ENCODE measurements around the gene DEXI.
A peak's percentile ranks its signal among the peaks of the same experiment; 100 is the strongest.

DEXI gene

GRCh38 chr16:10923146-10923649 is 19.1 kb downstream of the DEXI start:
- no peak for TF ChIP-seq CTCF (IDR thresholded peaks at IDR 0.05; ENCODE audit: extremely low read depth, missing control alignments)
- no peak for DNase-seq (ENCODE audit: low spot score)

DNA sequence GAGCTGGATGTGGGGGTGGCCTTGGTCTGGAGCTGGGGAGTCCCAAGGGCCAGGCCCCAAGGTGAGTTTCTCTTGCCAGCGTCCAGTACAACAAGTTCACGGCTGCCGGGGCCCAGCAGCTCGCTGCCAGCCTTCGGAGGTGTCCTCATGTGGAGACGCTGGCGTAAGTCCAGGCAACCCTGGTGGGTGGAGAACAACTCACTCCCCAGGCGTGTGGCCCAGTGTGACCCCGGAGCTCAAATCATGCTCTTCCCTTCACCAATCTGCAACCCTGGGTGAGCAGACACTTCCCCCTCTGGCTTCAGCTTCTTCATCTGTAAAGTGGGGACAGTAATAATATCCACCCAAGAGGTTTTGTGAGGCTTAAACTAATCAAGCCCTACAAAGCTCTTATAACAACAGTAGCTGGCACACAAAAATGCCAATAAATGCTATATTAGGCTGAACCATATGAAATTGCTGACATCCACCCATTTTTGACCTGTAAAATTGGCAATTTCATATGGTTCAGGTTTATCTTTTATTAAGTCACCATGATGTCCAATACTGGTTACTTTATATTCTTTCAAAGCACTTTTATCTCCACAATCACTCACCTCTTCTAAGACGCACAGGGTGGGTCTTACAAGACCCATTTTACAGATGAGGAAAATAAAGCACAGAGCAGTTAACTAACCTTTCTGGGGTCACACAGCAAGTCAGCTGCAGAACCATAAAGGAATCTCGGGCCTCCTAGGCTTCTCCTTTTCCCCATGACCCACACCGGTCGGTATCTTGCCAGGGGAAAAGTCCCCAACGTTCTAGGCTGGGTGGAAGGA is 19.7 kb downstream of the DEXI start:
- TF ChIP-seq CTCF (IDR thresholded peaks at IDR 0.05; ENCODE audit: extremely low read depth, missing control alignments) = no peak
- no peak for DNase-seq (ENCODE audit: low spot score)

DNA sequence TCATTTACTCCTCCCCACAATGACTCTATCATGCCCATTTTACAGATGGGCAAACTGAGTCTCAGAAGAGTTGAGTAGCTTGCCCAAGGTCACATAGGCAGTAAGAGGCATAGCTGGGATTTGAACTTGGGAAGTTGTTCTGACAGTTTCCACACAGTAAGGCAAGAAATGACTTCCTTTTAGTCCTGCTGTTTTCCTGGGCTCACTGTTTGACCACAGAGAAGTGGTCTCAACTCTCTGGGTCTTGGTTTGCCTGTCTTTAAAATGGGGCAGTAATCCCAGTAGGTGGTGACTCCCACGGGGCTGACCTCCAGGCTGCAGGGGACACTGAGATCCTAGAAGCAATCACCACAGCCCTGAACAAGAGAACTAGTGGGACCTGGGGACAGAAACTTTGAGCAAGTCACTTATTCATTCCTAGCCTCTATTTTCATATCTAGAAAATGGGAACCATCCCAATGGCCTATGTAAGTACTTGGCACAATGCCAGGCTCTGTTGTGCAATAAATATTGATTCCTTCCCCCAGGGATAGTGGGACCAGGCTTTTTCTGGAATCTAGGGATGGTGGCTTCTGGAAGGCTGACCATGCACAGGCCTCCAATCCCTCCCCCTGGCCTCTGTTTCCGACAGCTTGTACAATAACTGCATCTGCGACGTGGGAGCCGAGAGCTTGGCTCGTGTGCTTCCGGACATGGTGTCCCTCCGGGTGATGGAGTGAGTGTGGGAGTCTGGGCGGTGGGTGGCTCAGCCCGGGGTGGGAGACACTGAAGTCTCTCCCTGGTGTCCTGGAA is 20.5 kb downstream of the DEXI start:
- TF ChIP-seq CTCF (IDR thresholded peaks at IDR 0.05; ENCODE audit: extremely low read depth, missing control alignments) = no peak
- DNase-seq (ENCODE audit: low spot score) = no peak

GRCh38 chr16:10920726-10921427 is 21.4 kb downstream of the DEXI start:
- no peak for TF ChIP-seq CTCF (IDR thresholded peaks at IDR 0.05; ENCODE audit: extremely low read depth, missing control alignments)
- DNase-seq (ENCODE audit: low spot score) = no peak

GRCh38 chr16:10919003-10919351 is 23.3 kb downstream of the DEXI start:
- no peak for TF ChIP-seq CTCF (IDR thresholded peaks at IDR 0.05; ENCODE audit: extremely low read depth, missing control alignments)
- DNase-seq (ENCODE audit: low spot score) = no peak

- peak; percentile 77 for DNase-seq (ENCODE audit: low spot score)
- peak; percentile 93 for TF ChIP-seq CTCF (IDR thresholded peaks at IDR 0.05; ENCODE audit: extremely low read depth, missing control alignments)
These were observed 23.8 kb downstream of the DEXI start for GRCh38 chr16:10918294-10919002.

Measured in GM20000 (cell line).